ENCODE results near the gene BCL2A1.

DNA sequence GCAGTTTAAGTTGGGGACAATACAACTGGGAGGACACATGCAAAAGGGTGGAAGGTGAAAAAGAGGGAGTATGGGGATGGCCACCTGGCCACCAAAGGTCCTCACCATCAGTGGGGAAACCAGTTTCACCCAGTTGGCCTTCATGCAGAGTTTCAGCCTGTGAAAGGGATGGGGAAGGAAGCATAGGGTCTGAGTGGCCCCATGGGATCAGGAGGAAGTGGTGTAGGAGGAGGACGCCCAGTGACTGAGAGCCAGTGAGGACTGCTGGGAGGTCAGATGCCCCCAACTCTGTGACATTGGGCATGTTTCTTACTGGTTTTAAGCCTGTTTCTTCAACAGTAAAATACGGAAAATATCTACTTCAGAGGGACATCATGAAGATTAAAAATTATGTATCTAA lies 16.3 kb downstream of the BCL2A1 start:
- TF ChIP-seq, protein P1, sequence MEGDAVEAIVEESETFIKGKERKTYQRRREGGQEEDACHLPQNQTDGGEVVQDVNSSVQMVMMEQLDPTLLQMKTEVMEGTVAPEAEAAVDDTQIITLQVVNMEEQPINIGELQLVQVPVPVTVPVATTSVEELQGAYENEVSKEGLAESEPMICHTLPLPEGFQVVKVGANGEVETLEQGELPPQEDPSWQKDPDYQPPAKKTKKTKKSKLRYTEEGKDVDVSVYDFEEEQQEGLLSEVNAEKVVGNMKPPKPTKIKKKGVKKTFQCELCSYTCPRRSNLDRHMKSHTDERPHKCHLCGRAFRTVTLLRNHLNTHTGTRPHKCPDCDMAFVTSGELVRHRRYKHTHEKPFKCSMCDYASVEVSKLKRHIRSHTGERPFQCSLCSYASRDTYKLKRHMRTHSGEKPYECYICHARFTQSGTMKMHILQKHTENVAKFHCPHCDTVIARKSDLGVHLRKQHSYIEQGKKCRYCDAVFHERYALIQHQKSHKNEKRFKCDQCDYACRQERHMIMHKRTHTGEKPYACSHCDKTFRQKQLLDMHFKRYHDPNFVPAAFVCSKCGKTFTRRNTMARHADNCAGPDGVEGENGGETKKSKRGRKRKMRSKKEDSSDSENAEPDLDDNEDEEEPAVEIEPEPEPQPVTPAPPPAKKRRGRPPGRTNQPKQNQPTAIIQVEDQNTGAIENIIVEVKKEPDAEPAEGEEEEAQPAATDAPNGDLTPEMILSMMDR (IDR thresholded peaks at IDR 0.05): no peak
- TF ChIP-seq POLR2A (IDR thresholded peaks at IDR 0.05): no peak
